ENCODE measurements around the gene NCBP1.

DNA sequence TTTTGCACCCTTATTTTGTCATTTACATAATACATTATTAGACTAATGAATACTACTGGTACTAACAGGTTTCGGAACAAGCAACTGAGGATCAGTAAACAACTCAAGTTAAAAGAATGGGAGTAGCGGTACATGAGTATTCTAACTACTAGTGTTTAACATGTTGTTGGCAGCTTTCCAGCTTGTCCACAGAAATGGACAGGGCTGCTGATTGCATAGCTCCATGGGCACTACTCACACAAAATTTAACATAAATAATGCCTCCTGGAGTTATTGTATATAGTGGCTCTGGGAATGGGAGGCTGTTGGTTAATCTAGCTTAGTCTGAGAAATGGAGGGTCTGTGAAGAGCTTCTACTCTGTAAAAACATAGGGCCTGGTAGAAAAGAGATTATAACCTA lies 6.7 kb downstream of the NCBP1 start:
- TF ChIP-seq, protein P1, sequence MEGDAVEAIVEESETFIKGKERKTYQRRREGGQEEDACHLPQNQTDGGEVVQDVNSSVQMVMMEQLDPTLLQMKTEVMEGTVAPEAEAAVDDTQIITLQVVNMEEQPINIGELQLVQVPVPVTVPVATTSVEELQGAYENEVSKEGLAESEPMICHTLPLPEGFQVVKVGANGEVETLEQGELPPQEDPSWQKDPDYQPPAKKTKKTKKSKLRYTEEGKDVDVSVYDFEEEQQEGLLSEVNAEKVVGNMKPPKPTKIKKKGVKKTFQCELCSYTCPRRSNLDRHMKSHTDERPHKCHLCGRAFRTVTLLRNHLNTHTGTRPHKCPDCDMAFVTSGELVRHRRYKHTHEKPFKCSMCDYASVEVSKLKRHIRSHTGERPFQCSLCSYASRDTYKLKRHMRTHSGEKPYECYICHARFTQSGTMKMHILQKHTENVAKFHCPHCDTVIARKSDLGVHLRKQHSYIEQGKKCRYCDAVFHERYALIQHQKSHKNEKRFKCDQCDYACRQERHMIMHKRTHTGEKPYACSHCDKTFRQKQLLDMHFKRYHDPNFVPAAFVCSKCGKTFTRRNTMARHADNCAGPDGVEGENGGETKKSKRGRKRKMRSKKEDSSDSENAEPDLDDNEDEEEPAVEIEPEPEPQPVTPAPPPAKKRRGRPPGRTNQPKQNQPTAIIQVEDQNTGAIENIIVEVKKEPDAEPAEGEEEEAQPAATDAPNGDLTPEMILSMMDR (IDR thresholded peaks at IDR 0.05): no peak
- TF ChIP-seq EP300 (IDR thresholded peaks at IDR 0.05): no peak
